Measurements from ENCODE around the gene RAB3D.

GRCh38 chr19:11286312-11286974, 53.0 kb downstream of the RAB3D start:
- no peak; a peak in 1 of 4 replicates for TF ChIP-seq CTCF (conservative IDR thresholded peaks at IDR 0.05; ENCODE audit: low read depth in 2 of 2)
- no peak for TF ChIP-seq POLR2AphosphoS5 (IDR thresholded peaks at IDR 0.05; ENCODE audit: low read depth)
- no peak for TF ChIP-seq EZH2phosphoT487 (IDR thresholded peaks at IDR 0.05; ENCODE audit: unreplicated experiment)
- no peak for TF ChIP-seq ZNF462 (CRISPR knock-in tag; IDR thresholded peaks at IDR 0.05)
- TF ChIP-seq REST (IDR thresholded peaks at IDR 0.05; ENCODE audit: unreplicated experiment) = no peak
- TF ChIP-seq EZH2 (IDR thresholded peaks at IDR 0.05; ENCODE audit: low read depth, unreplicated experiment) = no peak
- no peak for TF ChIP-seq STAT1 (IDR thresholded peaks at IDR 0.05; ENCODE audit: unreplicated experiment)
- TF ChIP-seq CREB1 (CRISPR knock-in tag; IDR thresholded peaks at IDR 0.05; ENCODE audit: low read depth) = no peak
- no peak for TF ChIP-seq ETS1 (IDR thresholded peaks at IDR 0.05)
- no peak for TF ChIP-seq ZNF331 (CRISPR knock-in tag; IDR thresholded peaks at IDR 0.05; ENCODE audit: low read depth)
